GM12892 (cell line): ENCODE data around the gene AP2B1.

Source experiments
- POLR2A ChIP-seq: IDR thresholded peaks from 2 replicates; pipeline ENCODE4 v1.6.1; 2011; ENCODE audit warnings: low read depth, low read length, control low read depth
- POLR2AphosphoS5 ChIP-seq: IDR thresholded peaks from 2 replicates; pipeline ENCODE4 v1.6.1; 2011; ENCODE audit warnings: low read depth, low read length, control low read depth

- TF ChIP-seq POLR2A (no peak), POLR2AphosphoS5 (no peak)
Measured at GRCh38 chr17:35692512-35693210, 105.5 kb downstream of the AP2B1 start.
